A549 (cell line): Measurements from ENCODE around the gene LRRC70. TPM values are rescaled to one million over a fixed set of nuclear protein-coding genes. Genes with fewer than 3 reads are reported as not detected.
A peak's percentile ranks its signal among the peaks of the same experiment; 100 is the strongest.

Experiments
- ATAC-seq, 2 experiments: fragments of 200-7000 bp in 1 of 2; fragments of >200 bp in 1 of 2; cut with Nextera tagmentation in 1 of 2; cut with Tn5 transposase in 1 of 2; 3 replicates each; pipeline versions ENCODE4 v1.8.0 to v1.9.1; 2018 to 2020; ENCODE audit warnings: mild to moderate bottlenecking in 1 of 2, moderate library complexity in 1 of 2
- CTCF ChIA-PET: fragments of 300-600 bp; sonication (Branson Sonifier 250); formaldehyde crosslinking; extraction: SDS; loops from one replicate; lab custom pipeline; 2021; ENCODE audit warnings: antibody characterized with exemption, inconsistent platforms; lab: Yijun Ruan, JAX
- POLR2A ChIA-PET: fragments of 350-600 bp; formaldehyde crosslinking; extraction: SDS; loops from one replicate; lab custom pipeline; 2021; ENCODE audit warnings: antibody characterized with exemption, inconsistent platforms; lab: Yijun Ruan, JAX
- DNase-seq, 2 experiments: peaks; one replicate each; pipeline versions ENCODE4 v3.0.0 to v3.0.0-alpha.2; 2011 to 2016; ENCODE audit warnings: low read depth in 1 of 2, low spot score in 1 of 2
- FAIRE-seq: peaks from 2 replicates; lab custom pipeline; 2011; peaks lifted over from hg19 to GRCh38; lab: Jason Lieb, UNC
- H3K27ac ChIP-seq, 2 experiments: fragments of >200 bp; sonication (Bioruptor Twin); formaldehyde crosslinking; 3 replicates each; pipeline ENCODE4 v1.5.1; 2016 to 2017
- H3K4me1 ChIP-seq: fragments of >200 bp; sonication (Bioruptor Twin); formaldehyde crosslinking; 3 replicates; pipeline ENCODE4 v1.6.1; 2016
- H3K4me2 ChIP-seq: fragments of >200 bp; sonication (Bioruptor Twin); formaldehyde crosslinking; 3 replicates; pipeline ENCODE4 v1.6.1; 2016
- H3K4me3 ChIP-seq: fragments of >200 bp; sonication (Bioruptor Twin); formaldehyde crosslinking; 3 replicates; pipeline ENCODE4 v1.5.1; 2016
- H3K9me3 ChIP-seq: fragments of >200 bp; sonication (Bioruptor Twin); formaldehyde crosslinking; 3 replicates; pipeline ENCODE4 v1.6.1; 2016
- CBX2 ChIP-seq: fragments of 200-600 bp; sonication (generic); IDR thresholded peaks from 2 replicates; pipeline ENCODE4 v1.6.1; 2016; ENCODE audit warnings: low read depth, mild to moderate bottlenecking, borderline replicate concordance
- CBX8 ChIP-seq: fragments of 200-600 bp; sonication (generic); IDR thresholded peaks from 2 replicates; pipeline ENCODE4 v1.6.1; 2016
- EHF ChIP-seq: fragments of 250-450 bp; sonication (Bioruptor Pico); IDR thresholded peaks from 2 replicates; pipeline ENCODE4 v1.5.0; 2020; ENCODE audit warnings: mild to moderate bottlenecking
- EHMT2 ChIP-seq: fragments of 200-600 bp; sonication (generic); IDR thresholded peaks from 2 replicates; pipeline ENCODE4 v1.6.1; 2016; ENCODE audit warnings: antibody characterized with exemption, low read depth, mild to moderate bottlenecking, moderate library complexity
- ELK1 ChIP-seq: fragments of 150-350 bp; IDR thresholded peaks from 2 replicates; pipeline ENCODE4 v1.6.1; 2014; ENCODE audit warnings: low read depth, mild to moderate bottlenecking, low read length
- EP300 ChIP-seq, 2 experiments: fragments of >200 bp; sonication (Bioruptor Twin); formaldehyde crosslinking; IDR thresholded peaks; 2 replicates in 1 of 2; 3 replicates in 1 of 2; pipeline ENCODE4 v1.6.1; 2016 to 2017
- GATA3 ChIP-seq: IDR thresholded peaks from 2 replicates; pipeline ENCODE4 v1.6.1; 2012; ENCODE audit warnings: borderline replicate concordance
- HMGXB4 ChIP-seq: fragments of 250-450 bp; sonication (Bioruptor Pico); IDR thresholded peaks from 2 replicates; pipeline ENCODE4 v1.5.0; 2021; ENCODE audit warnings: mild to moderate bottlenecking, moderate library complexity, borderline replicate concordance
- HOXB13 ChIP-seq: fragments of 250-450 bp; sonication (Bioruptor Pico); IDR thresholded peaks from 2 replicates; pipeline ENCODE4 v1.5.0; 2020; ENCODE audit warnings: low read depth, mild to moderate bottlenecking, moderate library complexity
- HOXB5 ChIP-seq: fragments of 250-450 bp; sonication (Bioruptor Pico); IDR thresholded peaks from 2 replicates; pipeline ENCODE4 v1.5.0; 2020; ENCODE audit warnings: mild to moderate bottlenecking, moderate library complexity
- JUN ChIP-seq, 2 experiments: fragments of >200 bp; sonication (Bioruptor Twin); formaldehyde crosslinking; IDR thresholded peaks; 2 replicates in 1 of 2; 3 replicates in 1 of 2; pipeline ENCODE4 v1.6.1; 2016 to 2017
- JUNB ChIP-seq: fragments of >200 bp; sonication (Bioruptor Twin); formaldehyde crosslinking; IDR thresholded peaks from 2 replicates; pipeline ENCODE4 v1.6.1; 2016
- KDM1A ChIP-seq: fragments of 200-600 bp; sonication (generic); IDR thresholded peaks from 2 replicates; pipeline ENCODE4 v1.6.1; 2016; ENCODE audit warnings: low read depth, mild to moderate bottlenecking
- KDM5A ChIP-seq: fragments of 200-600 bp; sonication (generic); IDR thresholded peaks from 2 replicates; pipeline ENCODE4 v1.6.1; 2016; ENCODE audit warnings: antibody characterized with exemption, mild to moderate bottlenecking
- MAFK ChIP-seq: fragments of 450-650 bp; IDR thresholded peaks from 2 replicates; pipeline ENCODE4 v1.6.1; 2014; ENCODE audit not compliant: partially characterized antibody
- MAX ChIP-seq: IDR thresholded peaks from 2 replicates; pipeline ENCODE4 v1.6.1; 2012
- MAZ ChIP-seq: fragments of 150-350 bp; IDR thresholded peaks from 2 replicates; pipeline ENCODE4 v1.6.1; 2014; ENCODE audit warnings: antibody characterized with exemption, low read depth, low read length, borderline replicate concordance
- MYC ChIP-seq: IDR thresholded peaks from 2 replicates; pipeline ENCODE4 v1.6.1; 2012; ENCODE audit warnings: mild to moderate bottlenecking, inconsistent platforms, low read length, improper control_type of control experiment, borderline replicate concordance
- PHF8 ChIP-seq: fragments of 200-600 bp; sonication (generic); IDR thresholded peaks from 2 replicates; pipeline ENCODE4 v1.6.1; 2016; ENCODE audit warnings: low read depth, mild to moderate bottlenecking, antibody characterized with exemption, moderate library complexity, borderline replicate concordance
- POLR2A ChIP-seq: IDR thresholded peaks from 2 replicates; pipeline ENCODE4 v1.6.1; 2012; ENCODE audit warnings: mild to moderate bottlenecking, low read length
- RAD21 ChIP-seq, 2 experiments: fragments of >200 bp in 1 of 2; sonication (Bioruptor Twin) in 1 of 2; formaldehyde crosslinking in 1 of 2; IDR thresholded peaks in 1 of 2; conservative IDR thresholded peaks in 1 of 2; 2 replicates in 1 of 2; 3 replicates in 1 of 2; pipeline ENCODE4 v1.6.1; 2012 to 2018; ENCODE audit warnings: inconsistent platforms in 1 of 2
- RARB ChIP-seq: fragments of 250-450 bp; sonication (Bioruptor Pico); IDR thresholded peaks from 2 replicates; pipeline ENCODE4 v1.8.0; 2021; ENCODE audit warnings: mild to moderate bottlenecking, moderate library complexity
- RCOR1 ChIP-seq: fragments of 150-350 bp; IDR thresholded peaks from 2 replicates; pipeline ENCODE4 v1.6.1; 2014; ENCODE audit warnings: antibody characterized with exemption, low read length, low read depth
- RNF2 ChIP-seq: fragments of 200-600 bp; sonication (generic); IDR thresholded peaks from 2 replicates; pipeline ENCODE4 v1.6.1; 2016; ENCODE audit warnings: low read depth, mild to moderate bottlenecking, antibody characterized with exemption, moderate library complexity, borderline replicate concordance
- SREBF2 ChIP-seq: fragments of 450-650 bp; IDR thresholded peaks from 2 replicates; pipeline ENCODE4 v1.6.1; 2014; ENCODE audit warnings: mild to moderate bottlenecking, moderate library complexity
- TP53 ChIP-seq: fragments of 250-450 bp; sonication (Bioruptor Pico); IDR thresholded peaks from 2 replicates; pipeline ENCODE4 v1.5.0; 2021; ENCODE audit warnings: mild to moderate bottlenecking, moderate library complexity
- USF2 ChIP-seq: fragments of 450-650 bp; IDR thresholded peaks from 2 replicates; pipeline ENCODE4 v1.6.1; 2014; ENCODE audit warnings: antibody characterized with exemption
- ZC3H11A ChIP-seq: fragments of 450-650 bp; IDR thresholded peaks from 2 replicates; pipeline ENCODE4 v1.6.1; 2014; ENCODE audit warnings: antibody characterized with exemption, mild to moderate bottlenecking
- WGBS: methylation state at CpG from one replicate; pipeline ENCODE4 v1.1.6; 2017; ENCODE audit errors: missing lambda C conversion rate; 5-methylcytosine and 5-hydroxymethylcytosine counted together
- polyA plus RNA-seq, 4 experiments: library from polyadenylated mRNA; depleted of rRNA in 3 of 4; stranded (reverse); fragments of >200 nt; fragmentation: RNase III in 1 of 4; extraction: RNeasy Plus Mini Kit Qiagen cat#74134 plus additional on column Dnase treatment in 1 of 4; gene quantifications; 2 replicates in 3 of 4; 3 replicates in 1 of 4; pipeline ENCODE4 v1.2.3, GENCODE V29; 2011 to 2017

LRRC70 gene
- polyA plus RNA-seq, 2 of the 4 experiments (the other 2 are of a cell fraction) = 0.32 TPM; not detected in 1

GRCh38 chr5:62593331-62593730 lies 14.7 kb downstream of the LRRC70 start:
- Histone ChIP-seq H3K9me3 (no peaks in the 10 kb centered on the region), H3K27ac (peak overlapping the region in 1 of 2 experiments; percentile 36; a peak in 1 of 6 replicates), H3K4me2 (no peak overlapping the region), H3K4me3 (no peak overlapping the region), H3K4me1 (peaks cover 10% of the 10 kb centered on the region; the same call in 2 of the 3 replicates)
- FAIRE-seq (no peak), DNase-seq (peak in 1 of 2 experiments; percentile 11), ATAC-seq (no peak)
- TF ChIP-seq MAFK = peak; percentile 63
- no peak for TF ChIP-seq HOXB13
- TF ChIP-seq POLR2A = no peak
- TF ChIP-seq MAX = no peak
- 69% methylated on average over 1 of the region's 1 CpG for WGBS
- ChIA-PET POLR2A (no interaction called here), CTCF (no interaction called here)

- no peaks in the 10 kb centered on the region for H3K9me3 ChIP-seq
- no peak overlapping the region for H3K4me3 ChIP-seq
- DNase-seq = no peak
- ChIA-PET CTCF (no interaction called here), POLR2A (no interaction called here)
- H3K4me2 ChIP-seq = no peak overlapping the region
- peaks cover 10% of the 10 kb centered on the region; the same call in 2 of the 3 replicates for H3K4me1 ChIP-seq
- TF ChIP-seq RARB (CRISPR knock-in tag) = no peak
- no peak for TF ChIP-seq RCOR1
- TF ChIP-seq SREBF2 = no peak
- TF ChIP-seq USF2 = no peak
- TF ChIP-seq JUNB = no peak
- TF ChIP-seq GATA3 = no peak
- TF ChIP-seq HOXB13 = no peak
- no peak for TF ChIP-seq MYC
- no peak for TF ChIP-seq ZC3H11A
- TF ChIP-seq KDM1A = no peak
- TF ChIP-seq HOXB5 = no peak
- TF ChIP-seq EHMT2 = no peak
- TF ChIP-seq PHF8 = no peak
- TF ChIP-seq ELK1 = no peak
- no peak for TF ChIP-seq KDM5A
- no peak for TF ChIP-seq CBX2
- no peak for TF ChIP-seq MAZ
- TF ChIP-seq, all 56 proteins: peak for 0
- FAIRE-seq (no peak), ATAC-seq (no peak)
- WGBS = 86% methylated on average over 3 of the region's 3 CpGs
- no peak overlapping the region for H3K27ac ChIP-seq
These were observed 15.9 kb downstream of the LRRC70 start for GRCh38 chr5:62594364-62594984.

GRCh38 chr5:62596096-62596495 lies 17.5 kb downstream of the LRRC70 start:
- Histone ChIP-seq H3K4me1 (peaks cover 10% of the 10 kb centered on the region; the same call in 2 of the 3 replicates), H3K4me3 (no peak overlapping the region), H3K9me3 (no peaks in the 10 kb centered on the region), H3K4me2 (no peak overlapping the region), H3K27ac (no peak overlapping the region)
- DNase-seq (no peak), FAIRE-seq (no peak), ATAC-seq (no peak)
- TF ChIP-seq RAD21 (conservative IDR thresholded peaks at IDR 0.05 in 1 of 2, IDR thresholded peaks at IDR 0.05 in 1 of 2) (no peak), EHMT2 (no peak), KDM5A (no peak), TP53 (CRISPR knock-in tag) (no peak), HOXB13 (no peak), HOXB5 (no peak), HMGXB4 (no peak), JUN (IDR thresholded peaks at IDR 0.05) (no peak), CBX8 (no peak), MAZ (no peak), EP300 (IDR thresholded peaks at IDR 0.05) (no peak), EHF (CRISPR knock-in tag) (no peak), RNF2 (no peak)
- 95% methylated on average over 1 of the region's 1 CpG for WGBS
- ChIA-PET CTCF (interaction anchor here (0.6 kb wide), 1 partner anchor 99 kb away, joined by 3 read pairs; no protein-coding TSS in a partner anchor), POLR2A (no interaction called here)
